Astrocyte (in vitro differentiated cells and primary cell): Measurements from ENCODE around the gene ERVW-1. TPM values are rescaled to one million over a fixed set of nuclear protein-coding genes. Genes with fewer than 3 reads are reported as not detected.

Experiments
- DNase-seq: peaks from one replicate; pipeline ENCODE4 v3.0.0-alpha.2; 2010; ENCODE audit warnings: low read depth
- FAIRE-seq: peaks from 2 replicates; lab custom pipeline; 2011; peaks lifted over from hg19 to GRCh38; lab: Jason Lieb, UNC
- H2AFZ ChIP-seq: 2 replicates; pipeline ENCODE4 v1.6.0; 2012; ENCODE audit warnings: low read depth, low read length, inconsistent platforms
- H3K27ac ChIP-seq: 2 replicates; pipeline ENCODE4 v1.5.1; 2011; ENCODE audit warnings: low read depth, low read length, inconsistent platforms
- H3K27me3 ChIP-seq: 2 replicates; pipeline ENCODE4 v1.6.0; 2011; ENCODE audit warnings: low read length, inconsistent platforms; ENCODE audit not compliant: insufficient read depth
- H3K36me3 ChIP-seq: 2 replicates; pipeline ENCODE4 v1.5.1; 2011; ENCODE audit warnings: low read length, inconsistent platforms; ENCODE audit not compliant: insufficient read depth
- H3K4me1 ChIP-seq: 2 replicates; pipeline ENCODE4 v1.5.1; 2011; ENCODE audit warnings: low read length, inconsistent platforms; ENCODE audit not compliant: insufficient read depth
- H3K4me2 ChIP-seq: 2 replicates; pipeline ENCODE4 v1.6.0; 2012; ENCODE audit warnings: low read length, inconsistent platforms
- H3K4me3 ChIP-seq: 2 replicates; pipeline ENCODE4 v1.5.1; 2011; ENCODE audit warnings: low read depth, mild to moderate bottlenecking, low read length, inconsistent platforms; ENCODE audit not compliant: insufficient read depth
- H3K79me2 ChIP-seq: 2 replicates; pipeline ENCODE4 v1.6.0; 2012; ENCODE audit warnings: mild to moderate bottlenecking, low read length, inconsistent platforms; ENCODE audit not compliant: insufficient read depth
- H3K9ac ChIP-seq: 2 replicates; pipeline ENCODE4 v1.6.0; 2012; ENCODE audit warnings: mild to moderate bottlenecking, low read length, inconsistent platforms
- H3K9me3 ChIP-seq: 2 replicates; pipeline ENCODE4 v1.5.1; 2012; ENCODE audit warnings: low read depth, mild to moderate bottlenecking, low read length, inconsistent platforms; ENCODE audit not compliant: insufficient read depth
- H4K20me1 ChIP-seq: 2 replicates; pipeline ENCODE4 v1.6.0; 2012; ENCODE audit warnings: low read length, inconsistent platforms; ENCODE audit not compliant: insufficient read depth
- H3K27ac Mint-ChIP-seq: one replicate; pipeline ENCODE4 v1.8.0; 2021; ENCODE audit warnings: mild to moderate bottlenecking, mixed read lengths; ENCODE audit not compliant: unreplicated experiment
- H3K27me3 Mint-ChIP-seq: one replicate; pipeline ENCODE4 v1.8.0; 2021; ENCODE audit warnings: low read depth, mixed read lengths; ENCODE audit not compliant: unreplicated experiment
- H3K36me3 Mint-ChIP-seq: one replicate; pipeline ENCODE4 v1.8.0; 2021; ENCODE audit warnings: low read depth, mixed read lengths; ENCODE audit not compliant: unreplicated experiment
- H3K4me1 Mint-ChIP-seq: one replicate; pipeline ENCODE4 v1.8.0; 2021; ENCODE audit warnings: low read depth, mixed read lengths; ENCODE audit not compliant: unreplicated experiment
- H3K4me3 Mint-ChIP-seq: one replicate; pipeline ENCODE4 v1.8.0; 2021; ENCODE audit warnings: mild to moderate bottlenecking, moderate library complexity, mixed read lengths; ENCODE audit not compliant: unreplicated experiment
- H3K9me3 Mint-ChIP-seq: one replicate; pipeline ENCODE4 v1.8.0; 2021; ENCODE audit warnings: mild to moderate bottlenecking, mixed read lengths; ENCODE audit not compliant: unreplicated experiment
- CTCF ChIP-seq: IDR thresholded peaks from 2 replicates; pipeline ENCODE4 v1.5.1; 2011; ENCODE audit warnings: low read depth, mild to moderate bottlenecking, inconsistent platforms, low read length, moderate library complexity; ENCODE audit not compliant: insufficient read depth
- EZH2 ChIP-seq: IDR thresholded peaks from 2 replicates; pipeline ENCODE4 v1.6.1; 2012; ENCODE audit warnings: mild to moderate bottlenecking, low read length, inconsistent platforms; ENCODE audit not compliant: insufficient read depth
- total RNA-seq: library from RNA; stranded (reverse); gene quantifications from 2 replicates; pipeline ENCODE4 v1.2.1, GENCODE V29; 2021

ERVW-1 gene
- total RNA-seq, 1 donor from 2014 or later: not detected

GRCh38 chr7:92508946-92509345, 31.2 kb upstream of the ERVW-1 start:
- H3K79me2 ChIP-seq: no peaks in the 10 kb centered on the region
- no peak overlapping the region for H3K27ac Mint-ChIP-seq
- no peaks in the 10 kb centered on the region for H3K27me3 Mint-ChIP-seq
- TF ChIP-seq CTCF (no peak), EZH2 (no peak)
- H3K27ac ChIP-seq: no peak overlapping the region
- H2AFZ ChIP-seq: no peak overlapping the region
- H3K9me3 ChIP-seq: no peaks in the 10 kb centered on the region
- no peak overlapping the region for H3K9ac ChIP-seq
- H3K4me2 ChIP-seq: no peak overlapping the region
- H4K20me1 ChIP-seq: no peaks in the 10 kb centered on the region
- H3K36me3 Mint-ChIP-seq: peaks cover 3% of the 10 kb centered on the region
- H3K4me1 ChIP-seq: no peaks in the 10 kb centered on the region
- DNase-seq: no peak
- peaks cover 4% of the 10 kb centered on the region for H3K36me3 ChIP-seq
- H3K4me1 Mint-ChIP-seq: peaks cover 2% of the 10 kb centered on the region
- no peak overlapping the region for H3K4me3 ChIP-seq
- H3K27me3 ChIP-seq: no peaks in the 10 kb centered on the region
- H3K4me3 Mint-ChIP-seq: no peak overlapping the region
- H3K9me3 Mint-ChIP-seq: no peaks in the 10 kb centered on the region
- FAIRE-seq: no peak

GRCh38 chr7:92506363-92506762, 28.6 kb upstream of the ERVW-1 start:
- Histone ChIP-seq H3K79me2 (no peaks in the 10 kb centered on the region), H3K4me1 (no peaks in the 10 kb centered on the region), H3K36me3 (peaks cover 4% of the 10 kb centered on the region), H2AFZ (no peak overlapping the region), H3K4me2 (no peak overlapping the region), H3K9me3 (no peaks in the 10 kb centered on the region), H4K20me1 (no peaks in the 10 kb centered on the region), H3K4me3 (no peak overlapping the region), H3K27ac (no peak overlapping the region), H3K9ac (no peak overlapping the region), H3K27me3 (no peaks in the 10 kb centered on the region)
- Mint-ChIP-seq H3K4me3 (no peak overlapping the region), H3K9me3 (no peaks in the 10 kb centered on the region), H3K36me3 (peaks cover 3% of the 10 kb centered on the region), H3K27ac (no peak overlapping the region), H3K4me1 (no peaks in the 10 kb centered on the region), H3K27me3 (no peaks in the 10 kb centered on the region)
- DNase-seq (no peak), FAIRE-seq (no peak)
- TF ChIP-seq EZH2 (no peak), CTCF (no peak)

GRCh38 chr7:92504563-92504962, 26.8 kb upstream of the ERVW-1 start:
- Histone ChIP-seq H3K9me3 (no peaks in the 10 kb centered on the region), H3K4me1 (no peaks in the 10 kb centered on the region), H3K9ac (no peak overlapping the region), H3K27me3 (no peaks in the 10 kb centered on the region), H3K79me2 (no peaks in the 10 kb centered on the region), H3K27ac (no peak overlapping the region), H3K4me3 (no peak overlapping the region), H4K20me1 (no peaks in the 10 kb centered on the region), H2AFZ (no peak overlapping the region), H3K36me3 (peaks cover 5% of the 10 kb centered on the region), H3K4me2 (no peak overlapping the region)
- H3K27me3 Mint-ChIP-seq: no peaks in the 10 kb centered on the region
- DNase-seq (no peak), FAIRE-seq (no peak)
- H3K4me3 Mint-ChIP-seq: no peak overlapping the region
- no peaks in the 10 kb centered on the region for H3K9me3 Mint-ChIP-seq
- H3K4me1 Mint-ChIP-seq: no peaks in the 10 kb centered on the region
- H3K27ac Mint-ChIP-seq: no peak overlapping the region
- TF ChIP-seq EZH2: no peak
- no peak for TF ChIP-seq CTCF
- peaks cover 7% of the 10 kb centered on the region for H3K36me3 Mint-ChIP-seq
